Effector memory CD4-positive, alpha-beta T cell (primary cell): ENCODE data around the gene SH2D3A.

Experiments
- DNase-seq, 3 donors: peaks; one replicate each; pipeline ENCODE4 v3.0.0-alpha.2; 2020
- H3K27ac ChIP-seq: 2 replicates; pipeline ENCODE4 v1.7.0; 2013; ENCODE audit warnings: mild to moderate bottlenecking, low read length, moderate library complexity; ENCODE audit not compliant: insufficient read depth, poor library complexity, severe bottlenecking
- H3K27me3 ChIP-seq: replicated peaks from 2 replicates; pipeline ENCODE4 v1.7.0; 2013; ENCODE audit warnings: mild to moderate bottlenecking, low read length; ENCODE audit not compliant: insufficient read depth, control insufficient read depth, poor library complexity, severe bottlenecking
- H3K36me3 ChIP-seq: 2 replicates; pipeline ENCODE4 v1.7.0; 2013; ENCODE audit warnings: mild to moderate bottlenecking, low read length, moderate library complexity; ENCODE audit not compliant: control insufficient read depth, insufficient read depth
- H3K4me1 ChIP-seq: 2 replicates; pipeline ENCODE4 v1.7.0; 2013; ENCODE audit warnings: low read length, mild to moderate bottlenecking; ENCODE audit not compliant: control insufficient read depth, insufficient read depth, poor library complexity, severe bottlenecking
- H3K4me3 ChIP-seq: 2 replicates; pipeline ENCODE4 v1.7.0; 2013; ENCODE audit warnings: low read length, low read depth, mild to moderate bottlenecking; ENCODE audit not compliant: insufficient read depth, poor library complexity, severe bottlenecking
- H3K9me3 ChIP-seq: 2 replicates; pipeline ENCODE4 v1.7.0; 2013; ENCODE audit warnings: mild to moderate bottlenecking, low read length, moderate library complexity; ENCODE audit not compliant: control insufficient read depth

Gene SH2D3A

GRCh38 chr19:6708346-6708745 is 58.9 kb downstream of the SH2D3A start:
- H3K9me3 ChIP-seq: no peaks in the 10 kb centered on the region
- peaks cover 4% of the 10 kb centered on the region for H3K4me1 ChIP-seq
- H3K27me3 ChIP-seq: peaks cover 5% of the 10 kb centered on the region
- no peak overlapping the region for H3K4me3 ChIP-seq
- no peak for DNase-seq
- no peaks in the 10 kb centered on the region for H3K36me3 ChIP-seq
- H3K27ac ChIP-seq: no peak overlapping the region

GRCh38 chr19:6707658-6708018 is 59.6 kb downstream of the SH2D3A start:
- H3K9me3 ChIP-seq: no peaks in the 10 kb centered on the region
- H3K36me3 ChIP-seq: no peaks in the 10 kb centered on the region
- no peak overlapping the region for H3K4me3 ChIP-seq
- peaks cover 5% of the 10 kb centered on the region for H3K27me3 ChIP-seq
- DNase-seq: no peak
- no peak overlapping the region for H3K27ac ChIP-seq
- peaks cover 4% of the 10 kb centered on the region for H3K4me1 ChIP-seq

- no peak for DNase-seq
- Histone ChIP-seq H3K27me3 (peaks cover 5% of the 10 kb centered on the region), H3K27ac (no peak overlapping the region), H3K4me3 (no peak overlapping the region), H3K4me1 (peaks cover 4% of the 10 kb centered on the region), H3K9me3 (no peaks in the 10 kb centered on the region), H3K36me3 (no peaks in the 10 kb centered on the region)
Measured at GRCh38 chr19:6707011-6707657, 60.1 kb downstream of the SH2D3A start.

- no peak for DNase-seq
- Histone ChIP-seq H3K36me3 (no peaks in the 10 kb centered on the region), H3K27ac (no peak overlapping the region), H3K27me3 (peaks cover 5% of the 10 kb centered on the region), H3K4me3 (no peak overlapping the region), H3K4me1 (peaks cover 4% of the 10 kb centered on the region), H3K9me3 (no peaks in the 10 kb centered on the region)
Measured at GRCh38 chr19:6706633-6706958, 60.6 kb downstream of the SH2D3A start.

GRCh38 chr19:6705931-6706632 is 61.2 kb downstream of the SH2D3A start:
- H3K36me3 ChIP-seq: no peaks in the 10 kb centered on the region
- DNase-seq: no peak
- peaks cover 4% of the 10 kb centered on the region for H3K4me1 ChIP-seq
- H3K27ac ChIP-seq: no peak overlapping the region
- no peak overlapping the region for H3K4me3 ChIP-seq
- no peaks in the 10 kb centered on the region for H3K9me3 ChIP-seq
- H3K27me3 ChIP-seq: peaks cover 5% of the 10 kb centered on the region
